Loucy (cell line): Measurements from ENCODE around the gene DCP2.

ENCODE experiments used
- H2AFZ ChIP-seq: fragments of 200-600 bp; sonication (generic); 2 replicates; pipeline ENCODE4 v1.6.0; 2016; ENCODE audit warnings: antibody characterized with exemption, mild to moderate bottlenecking, low read length, moderate library complexity
- H3F3A ChIP-seq: fragments of 200-600 bp; 2 replicates; pipeline ENCODE4 v1.6.0; 2016; ENCODE audit warnings: antibody characterized with exemption, low read depth, mild to moderate bottlenecking
- H3K27me3 ChIP-seq: fragments of 200-600 bp; sonication (generic); 2 replicates; pipeline ENCODE4 v1.6.1; 2014; ENCODE audit warnings: low read length, mild to moderate bottlenecking; ENCODE audit not compliant: insufficient read depth, poor library complexity, severe bottlenecking
- H3K36me3 ChIP-seq: fragments of 200-600 bp; sonication (generic); 2 replicates; pipeline ENCODE4 v1.6.1; 2016; ENCODE audit warnings: low read length; ENCODE audit not compliant: insufficient read depth
- H3K4me1 ChIP-seq: fragments of 200-600 bp; sonication (generic); 2 replicates; pipeline ENCODE4 v1.5.1; 2014; ENCODE audit warnings: low read length, mild to moderate bottlenecking; ENCODE audit not compliant: insufficient read depth, poor library complexity, severe bottlenecking
- H3K4me2 ChIP-seq: fragments of 200-600 bp; sonication (generic); 2 replicates; pipeline ENCODE4 v1.6.0; 2014; ENCODE audit warnings: antibody characterized with exemption, low read length, low read depth, mild to moderate bottlenecking; ENCODE audit not compliant: poor library complexity, severe bottlenecking
- H3K4me3 ChIP-seq: fragments of 200-600 bp; sonication (generic); 2 replicates; pipeline ENCODE4 v1.5.1; 2014; ENCODE audit warnings: low read length, mild to moderate bottlenecking, mixed read lengths; ENCODE audit not compliant: poor library complexity, severe bottlenecking
- H3K79me2 ChIP-seq: fragments of 200-600 bp; sonication (generic); 2 replicates; pipeline ENCODE4 v1.6.1; 2014; ENCODE audit warnings: low read length; ENCODE audit not compliant: insufficient read depth
- H3K9ac ChIP-seq: fragments of 200-600 bp; sonication (generic); 2 replicates; pipeline ENCODE4 v1.6.0; 2014; ENCODE audit warnings: mild to moderate bottlenecking, low read depth, low read length, moderate library complexity; ENCODE audit not compliant: poor library complexity, severe bottlenecking
- H3K9me2 ChIP-seq: fragments of 200-600 bp; sonication (generic); replicated peaks from 2 replicates; pipeline ENCODE4 v1.6.1; 2016; ENCODE audit warnings: low read depth, low read length, mixed read lengths
- H3K9me3 ChIP-seq: fragments of 200-600 bp; sonication (generic); 2 replicates; pipeline ENCODE4 v1.6.1; 2014; ENCODE audit warnings: mild to moderate bottlenecking, antibody characterized with exemption, low read length, low read depth; ENCODE audit not compliant: insufficient read depth
- H4K20me1 ChIP-seq: fragments of 200-600 bp; sonication (generic); 2 replicates; pipeline ENCODE4 v1.6.0; 2014; ENCODE audit warnings: antibody characterized with exemption, low read length, mild to moderate bottlenecking; ENCODE audit not compliant: insufficient read depth, poor library complexity, severe bottlenecking
- CTCF ChIP-seq: fragments of 200-600 bp; sonication (generic); conservative IDR thresholded peaks from 2 replicates; pipeline ENCODE4 v1.5.1; 2014; ENCODE audit warnings: mild to moderate bottlenecking, antibody characterized with exemption, low read length
- EZH2phosphoT487 ChIP-seq: fragments of 200-600 bp; IDR thresholded peaks from 2 replicates; pipeline ENCODE4 v1.6.1; 2018; ENCODE audit warnings: antibody characterized with exemption, mild to moderate bottlenecking, moderate library complexity, borderline replicate concordance

Gene DCP2

GRCh38 chr5:113050721-113051382 lies 74.3 kb downstream of the DCP2 start:
- no peak for TF ChIP-seq EZH2phosphoT487
- TF ChIP-seq CTCF: no peak
- Histone ChIP-seq H4K20me1 (no peaks in the 10 kb centered on the region), H3K9ac (no peak overlapping the region), H3K27me3 (no peaks in the 10 kb centered on the region), H3F3A (no peaks in the 10 kb centered on the region), H3K79me2 (no peaks in the 10 kb centered on the region), H3K9me2 (no peaks in the 10 kb centered on the region), H3K4me2 (no peak overlapping the region), H3K4me3 (no peak overlapping the region), H2AFZ (no peak overlapping the region), H3K4me1 (no peaks in the 10 kb centered on the region), H3K9me3 (no peaks in the 10 kb centered on the region), H3K36me3 (peaks cover 6% of the 10 kb centered on the region; the same call in 1 of the 2 replicates)

- H3K9ac ChIP-seq: no peak overlapping the region
- no peak overlapping the region for H2AFZ ChIP-seq
- H3K9me3 ChIP-seq: no peaks in the 10 kb centered on the region
- no peaks in the 10 kb centered on the region for H3K9me2 ChIP-seq
- no peaks in the 10 kb centered on the region for H3K4me1 ChIP-seq
- no peaks in the 10 kb centered on the region for H3F3A ChIP-seq
- TF ChIP-seq EZH2phosphoT487 (no peak), CTCF (no peak)
- H3K79me2 ChIP-seq: no peaks in the 10 kb centered on the region
- no peaks in the 10 kb centered on the region for H3K27me3 ChIP-seq
- H3K36me3 ChIP-seq: peaks cover 4% of the 10 kb centered on the region; the same call in 1 of the 2 replicates
- no peaks in the 10 kb centered on the region for H4K20me1 ChIP-seq
- no peak overlapping the region for H3K4me2 ChIP-seq
- H3K4me3 ChIP-seq: no peak overlapping the region
Measured at GRCh38 chr5:113052041-113052795, 75.6 kb downstream of the DCP2 start.

DNA sequence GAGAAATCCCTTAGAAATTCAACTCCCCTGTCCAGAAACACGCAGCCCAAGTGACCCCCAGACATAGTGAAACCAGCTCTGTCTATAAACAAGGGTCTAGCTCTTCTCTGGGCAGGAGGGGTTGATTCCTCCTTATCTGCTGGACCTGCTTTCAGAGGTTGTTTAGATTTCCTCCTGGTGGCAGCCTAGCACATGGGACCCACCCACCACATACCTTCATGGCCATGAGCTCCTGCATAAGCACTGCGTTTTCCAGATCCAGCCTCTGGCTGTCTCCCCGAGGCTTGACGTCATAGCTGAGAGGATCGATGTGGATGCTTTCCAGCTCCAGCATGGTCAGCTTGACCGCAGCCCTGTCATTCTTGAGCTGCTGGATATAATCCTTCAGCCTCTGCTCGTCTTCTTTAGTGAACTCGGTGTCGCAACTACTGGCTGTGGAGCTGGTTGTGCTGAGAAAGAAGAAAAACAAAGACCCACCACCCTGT lies 77.0 kb downstream of the DCP2 start:
- Histone ChIP-seq H3K9me3 (no peaks in the 10 kb centered on the region), H3K4me3 (no peak overlapping the region), H4K20me1 (no peaks in the 10 kb centered on the region), H3K36me3 (0 out of 2 replicates have a peak, but pooled peaks cover 3% of the 10 kb centered on the region), H3K79me2 (no peaks in the 10 kb centered on the region), H3K4me2 (no peak overlapping the region), H3K9ac (no peak overlapping the region), H3K4me1 (no peaks in the 10 kb centered on the region), H3F3A (no peaks in the 10 kb centered on the region), H2AFZ (no peak overlapping the region), H3K27me3 (no peaks in the 10 kb centered on the region), H3K9me2 (no peaks in the 10 kb centered on the region)
- TF ChIP-seq CTCF (no peak), EZH2phosphoT487 (no peak)
